Stromal cell of bone marrow (primary cell): ENCODE results near the gene INPP5J.
"Not testable (repeated sequence)": the region's sequence is repeated elsewhere in the genome, so short reads cannot be mapped to it uniquely, and the experiment has no call there.

Experiments
- DNase-seq: peaks from one replicate; pipeline ENCODE4 v3.0.0-alpha.2; 2012; ENCODE audit warnings: low read depth

The INPP5J gene

GRCh38 chr22:31151872-31152271 is 29.1 kb downstream of the INPP5J start:
- DNase-seq: no peak

- DNase-seq: no peak
Observed at GRCh38 chr22:31153357-31153756, 30.6 kb downstream of the INPP5J start.

GRCh38 chr22:31154975-31155374 is 32.2 kb downstream of the INPP5J start:
- no peak for DNase-seq

GRCh38 chr22:31155422-31155821 is 32.7 kb downstream of the INPP5J start:
- DNase-seq: no peak

GRCh38 chr22:31160328-31160978 is 37.7 kb downstream of the INPP5J start:
- no peak for DNase-seq

GRCh38 chr22:31161386-31161785 is 38.6 kb downstream of the INPP5J start:
- DNase-seq: no peak

GRCh38 chr22:31162015-31162765 is 39.4 kb downstream of the INPP5J start:
- DNase-seq: no peak

GRCh38 chr22:31170971-31171370 is 48.2 kb downstream of the INPP5J start:
- DNase-seq: no peak

- DNase-seq: not testable (repeated sequence)
Observed at GRCh38 chr22:31171734-31172133, 49.0 kb downstream of the INPP5J start.

GRCh38 chr22:31173386-31174145 is 50.8 kb downstream of the INPP5J start:
- peak; percentile 63 for DNase-seq

- no peak for DNase-seq
Observed at GRCh38 chr22:31176923-31177322, 54.2 kb downstream of the INPP5J start.

- peak; percentile 78 for DNase-seq
Observed at GRCh38 chr22:31177420-31178162, 54.8 kb downstream of the INPP5J start.

- DNase-seq: no peak
Observed at GRCh38 chr22:31178859-31179258, 56.1 kb downstream of the INPP5J start.

GRCh38 chr22:31179345-31179744 is 56.6 kb downstream of the INPP5J start:
- no peak for DNase-seq

- DNase-seq: no peak
Observed at GRCh38 chr22:31184015-31184414, 61.2 kb downstream of the INPP5J start.
